T-helper 9 cell (primary cell): ENCODE measurements around the gene GJC3.
"Not testable (repeated sequence)": the region's sequence is repeated elsewhere in the genome, so short reads cannot be mapped to it uniquely, and the experiment has no call there.

ENCODE experiments used
- DNase-seq: peaks from one replicate; pipeline ENCODE4 v3.0.0-alpha.2; 2020
- total RNA-seq, 2 donors: gene quantifications; one replicate each; lab custom pipeline; 2026; lab: John Stamatoyannopoulos, UW

The GJC3 gene, protein sequence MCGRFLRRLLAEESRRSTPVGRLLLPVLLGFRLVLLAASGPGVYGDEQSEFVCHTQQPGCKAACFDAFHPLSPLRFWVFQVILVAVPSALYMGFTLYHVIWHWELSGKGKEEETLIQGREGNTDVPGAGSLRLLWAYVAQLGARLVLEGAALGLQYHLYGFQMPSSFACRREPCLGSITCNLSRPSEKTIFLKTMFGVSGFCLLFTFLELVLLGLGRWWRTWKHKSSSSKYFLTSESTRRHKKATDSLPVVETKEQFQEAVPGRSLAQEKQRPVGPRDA
- total RNA-seq = 0.07 to 0.24 reads per million in 2 donors

DNA sequence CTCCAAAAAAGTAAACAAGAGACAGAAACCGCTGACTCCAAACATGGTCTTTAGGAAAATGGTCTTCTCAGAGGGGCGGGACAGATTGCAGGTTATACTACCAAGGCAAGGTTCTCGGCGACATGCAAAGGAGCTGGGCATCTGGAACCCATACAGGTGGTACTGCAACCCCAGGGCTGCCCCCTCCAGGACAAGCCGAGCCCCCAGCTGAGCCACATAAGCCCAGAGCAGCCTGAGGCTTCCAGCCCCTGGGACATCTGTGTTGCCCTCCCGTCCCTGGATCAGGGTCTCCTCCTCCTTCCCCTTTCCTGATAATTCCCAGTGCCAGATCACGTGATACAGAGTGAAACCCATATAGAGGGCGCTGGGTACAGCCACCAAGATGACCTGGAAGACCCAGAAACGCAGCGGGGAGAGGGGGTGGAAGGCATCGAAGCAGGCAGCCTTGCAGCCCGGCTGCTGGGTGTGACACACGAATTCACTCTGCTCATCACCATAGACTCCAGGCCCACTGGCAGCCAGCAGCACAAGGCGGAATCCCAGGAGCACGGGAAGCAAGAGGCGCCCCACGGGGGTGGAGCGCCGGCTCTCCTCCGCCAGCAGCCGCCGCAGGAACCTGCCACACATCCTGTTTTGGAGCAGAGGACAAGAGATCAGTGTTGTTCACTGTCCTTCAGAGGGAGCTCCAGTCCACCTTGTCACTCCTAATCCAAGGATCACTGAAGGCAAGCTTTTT lies at the start of gene GJC3:
GJC3 (minus strand) TSS at position 627 of the 736 bp plus-strand sequence; CDS start at position 627, 0 bp downstream.
- DNase-seq = peak; percentile 17

- no peak for DNase-seq
Observed at GRCh38 chr7:99976626-99977025, 47.2 kb upstream of the GJC3 start.

GRCh38 chr7:99975782-99976521 lies 46.5 kb upstream of the GJC3 start, which contains the start of gene AZGP1:
TSS of gene AZGP1 (minus strand) at chr7:99976031. CDS start at chr7:99976020, 11 bp downstream.
- DNase-seq = no peak

GRCh38 chr7:99974681-99975080 lies 45.3 kb upstream of the GJC3 start:
- no peak for DNase-seq

DNA sequence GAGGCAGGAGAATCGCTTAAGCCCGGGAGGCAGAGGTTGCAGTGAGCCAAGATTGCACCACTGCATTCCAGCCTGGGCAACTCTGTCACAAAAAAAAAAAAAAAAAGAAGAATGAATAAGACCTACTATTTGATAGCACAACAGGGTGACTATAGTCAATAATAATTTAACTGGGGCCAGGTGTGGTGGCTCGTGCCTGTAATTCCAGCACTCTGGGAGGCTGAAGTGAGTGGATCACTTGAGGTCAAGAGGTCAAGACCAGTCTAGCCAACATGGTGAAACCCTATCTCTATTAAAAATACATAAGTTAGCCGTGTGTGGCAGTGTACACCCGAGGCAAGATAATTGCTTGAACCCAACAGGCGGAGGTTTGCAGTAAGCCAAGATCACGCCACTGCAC lies 44.4 kb upstream of the GJC3 start:
- not testable (repeated sequence) for DNase-seq

DNA sequence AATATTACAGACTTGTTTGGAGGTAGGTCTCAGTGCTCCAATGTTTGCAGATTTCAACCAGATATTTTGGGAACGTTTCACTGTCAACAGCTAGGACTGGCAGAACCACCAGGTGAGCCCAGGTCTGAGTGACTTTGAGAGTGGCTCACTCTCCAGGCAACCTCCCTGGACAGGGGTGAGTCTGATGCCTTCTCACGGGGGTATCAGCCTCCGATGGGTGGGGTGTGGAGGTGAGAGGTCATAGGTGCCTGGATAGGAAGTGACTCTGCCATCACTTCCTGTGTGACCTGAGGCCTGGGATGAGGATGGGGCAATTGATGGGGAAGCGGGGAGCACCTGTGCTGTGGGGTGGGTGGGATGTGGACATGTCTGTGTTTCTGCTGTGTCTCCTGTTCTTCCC lies 41.8 kb upstream of the GJC3 start:
- no peak for DNase-seq

GRCh38 chr7:99969813-99970212 lies 40.4 kb upstream of the GJC3 start:
- not testable (repeated sequence) for DNase-seq

DNA sequence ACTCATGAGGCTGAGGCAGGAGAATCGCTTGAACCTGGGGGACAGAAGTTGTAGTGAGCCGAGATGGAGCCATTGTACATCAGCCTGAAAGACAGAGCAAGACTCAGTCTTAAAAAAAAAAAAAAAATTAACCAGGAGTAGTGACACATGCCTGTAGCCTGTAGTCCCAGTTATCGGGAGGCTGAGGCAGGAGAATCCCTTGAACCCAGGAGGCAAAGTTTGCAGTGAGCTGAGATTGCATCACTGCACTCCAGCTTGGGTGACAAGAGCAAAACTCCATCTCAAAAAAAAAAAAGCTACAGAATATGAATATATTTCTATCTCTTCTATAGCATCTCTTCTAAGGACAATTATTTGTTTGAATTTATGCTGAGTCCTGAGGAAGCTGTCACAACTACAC lies 39.9 kb upstream of the GJC3 start:
- no peak for DNase-seq

GRCh38 chr7:99958564-99959227 lies 29.3 kb upstream of the GJC3 start:
- no peak for DNase-seq

DNA sequence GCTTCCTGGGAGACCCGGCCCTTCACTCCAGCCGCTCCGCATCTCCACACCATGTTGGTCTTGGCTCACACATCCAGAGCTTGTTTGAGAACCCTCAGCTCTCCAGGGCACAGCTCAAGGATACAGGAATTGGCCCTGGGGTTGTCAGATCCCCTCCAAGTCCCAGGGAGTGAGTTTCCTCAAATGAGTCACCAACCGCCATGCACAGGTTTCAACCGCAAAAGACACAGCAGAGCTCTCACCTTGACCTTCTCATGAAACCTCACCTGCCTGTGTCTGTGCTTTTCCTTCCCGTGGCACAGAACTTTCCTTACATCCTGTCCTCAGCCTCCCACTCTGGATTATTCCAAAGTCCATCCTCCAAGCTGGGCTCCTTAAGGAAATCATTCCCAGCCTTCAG lies 25.8 kb upstream of the GJC3 start:
- no peak for DNase-seq

GRCh38 chr7:99954643-99955042 lies 25.2 kb upstream of the GJC3 start:
- not testable (repeated sequence) for DNase-seq

DNA sequence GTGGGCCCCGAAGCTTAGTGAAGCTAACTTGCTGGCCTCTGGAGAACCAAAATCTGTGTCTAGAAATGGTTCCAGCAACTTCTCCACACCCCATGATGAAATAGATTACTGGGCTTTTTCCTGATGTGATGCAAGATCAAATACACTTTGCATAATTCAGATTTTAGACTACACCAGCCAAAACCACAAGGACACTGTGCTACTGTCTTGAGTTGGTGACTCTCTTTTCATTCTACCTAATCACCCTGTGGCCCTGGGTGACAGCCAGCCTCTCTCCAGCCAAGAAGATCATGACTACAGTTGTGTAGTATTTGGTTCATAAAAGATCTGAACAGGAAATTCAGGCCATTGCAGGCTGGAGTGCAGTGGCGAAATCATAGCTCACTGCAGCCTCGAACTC lies 24.2 kb upstream of the GJC3 start:
- no peak for DNase-seq

DNA sequence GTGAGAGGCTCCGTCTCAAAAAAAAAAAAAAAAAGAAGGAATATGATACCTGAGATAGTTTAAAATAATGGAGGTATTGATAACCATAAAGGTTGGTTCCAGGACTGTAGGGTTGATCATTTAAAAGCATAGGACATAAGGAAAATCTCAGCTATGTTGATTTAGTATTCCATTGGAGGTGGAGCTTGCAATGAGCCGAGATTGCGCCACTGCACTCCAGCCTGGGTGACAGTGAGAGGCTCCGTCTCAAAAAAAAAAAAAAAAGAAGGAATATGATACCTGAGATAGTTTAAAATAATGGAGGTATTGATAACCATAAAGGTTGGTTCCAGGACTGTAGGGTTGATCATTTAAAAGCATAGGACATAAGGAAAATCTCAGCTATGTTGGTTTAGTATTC lies 23.2 kb upstream of the GJC3 start:
- not testable (repeated sequence) for DNase-seq

- not testable (repeated sequence) for DNase-seq
Observed at GRCh38 chr7:99950819-99951218, 21.4 kb upstream of the GJC3 start.

GRCh38 chr7:99949645-99950228 lies 20.3 kb upstream of the GJC3 start:
- DNase-seq = no peak

DNA sequence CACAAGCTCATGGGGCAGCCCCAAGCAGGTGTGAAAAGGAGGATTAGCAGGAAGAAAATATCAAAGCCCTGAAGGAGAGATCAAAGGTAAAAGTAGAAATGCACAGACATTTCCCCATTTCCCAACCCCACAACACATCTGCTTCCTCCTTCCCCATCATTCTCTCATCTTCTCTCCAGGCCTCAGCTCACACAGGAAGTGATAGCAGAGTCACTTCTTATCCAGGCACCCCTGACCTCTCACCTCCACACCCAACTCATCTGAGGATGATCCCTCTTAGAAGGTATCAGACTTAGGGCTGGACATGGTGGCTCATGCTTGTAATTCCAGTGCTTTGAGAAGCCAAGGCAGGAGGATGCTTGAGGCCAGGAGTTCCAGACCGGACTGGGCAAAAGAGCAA lies 18.2 kb upstream of the GJC3 start:
- DNase-seq = no peak

GRCh38 chr7:99944497-99945070 lies 15.2 kb upstream of the GJC3 start:
- DNase-seq = no peak

DNA sequence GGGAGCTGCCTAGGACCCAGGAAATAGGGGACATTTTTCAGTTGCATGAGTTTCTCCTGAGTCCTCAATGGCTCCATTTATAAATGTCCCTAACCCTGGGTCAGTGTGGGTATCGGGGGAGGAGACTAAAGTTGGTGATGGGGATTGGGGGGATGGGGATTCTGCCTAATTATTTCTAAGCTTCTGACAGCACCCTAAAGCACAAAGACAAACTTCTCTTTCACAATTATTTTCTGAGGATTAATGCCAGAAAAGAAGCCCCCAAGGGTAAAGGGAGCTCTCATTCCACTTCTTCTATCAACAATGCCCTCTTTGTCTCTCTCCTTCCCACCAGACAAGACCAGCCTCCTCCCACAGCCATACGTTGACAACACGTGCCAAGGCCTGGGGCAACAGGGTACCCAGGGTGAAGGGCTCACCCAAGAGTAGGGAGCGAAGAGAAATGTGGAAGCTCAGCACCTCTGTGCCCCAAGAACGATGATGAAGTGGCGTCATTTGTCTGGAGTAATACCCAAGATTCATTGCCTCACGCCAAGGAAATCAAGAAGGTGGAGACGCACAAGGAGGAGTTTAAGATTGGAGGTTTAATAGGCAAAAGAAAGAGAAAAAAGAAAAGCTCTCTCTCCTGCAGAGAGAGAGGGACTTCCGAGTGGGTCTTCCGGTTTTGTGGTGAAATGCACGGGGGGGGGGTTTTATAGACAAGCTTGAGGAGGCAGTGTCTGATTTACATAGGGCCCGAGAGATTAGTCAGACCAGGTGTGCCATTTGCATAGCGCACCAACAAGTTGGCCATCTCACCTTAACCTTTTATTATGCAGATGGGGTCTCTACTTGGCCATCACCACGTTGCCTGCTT lies 14.4 kb upstream of the GJC3 start:
- DNase-seq = no peak

DNA sequence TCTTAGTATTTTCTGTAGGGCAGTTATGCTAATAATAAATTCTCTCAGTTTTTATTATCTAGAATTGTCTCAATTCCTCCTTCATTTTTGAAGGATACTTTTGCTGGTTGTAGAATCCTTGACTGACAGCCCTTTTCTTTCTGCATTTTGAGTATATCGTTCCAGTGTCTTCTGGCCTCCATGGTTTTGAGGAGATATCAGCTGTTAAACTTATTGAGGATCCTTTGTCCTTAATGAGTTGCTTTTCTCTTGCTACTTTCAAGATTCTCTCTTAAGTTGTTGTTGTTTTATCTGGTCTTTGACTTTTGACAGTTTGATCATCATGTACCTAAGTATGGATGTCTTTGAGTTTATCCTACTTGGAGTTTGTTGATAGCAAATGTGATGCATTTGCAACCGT lies 8.9 kb upstream of the GJC3 start:
- DNase-seq = no peak

DNA sequence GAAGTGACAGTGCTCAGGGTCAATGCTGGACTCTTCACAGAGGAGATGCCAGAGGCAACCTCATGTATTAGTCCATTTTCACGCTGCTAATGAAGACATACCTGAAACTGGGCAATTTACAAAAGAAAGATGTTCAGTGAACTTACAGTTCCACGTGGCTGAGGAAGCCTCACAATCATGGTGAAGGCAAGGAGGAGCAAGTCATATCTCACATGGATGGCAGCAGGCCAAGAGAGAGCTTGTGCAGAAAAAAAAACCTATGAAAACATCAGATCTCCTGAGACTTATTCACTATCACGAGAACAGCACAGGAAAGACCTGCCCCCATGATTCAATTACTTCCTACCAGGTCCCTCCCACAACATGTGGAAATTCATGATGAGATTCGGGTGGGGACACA lies 5.6 kb upstream of the GJC3 start:
- DNase-seq = not testable (repeated sequence)

DNA sequence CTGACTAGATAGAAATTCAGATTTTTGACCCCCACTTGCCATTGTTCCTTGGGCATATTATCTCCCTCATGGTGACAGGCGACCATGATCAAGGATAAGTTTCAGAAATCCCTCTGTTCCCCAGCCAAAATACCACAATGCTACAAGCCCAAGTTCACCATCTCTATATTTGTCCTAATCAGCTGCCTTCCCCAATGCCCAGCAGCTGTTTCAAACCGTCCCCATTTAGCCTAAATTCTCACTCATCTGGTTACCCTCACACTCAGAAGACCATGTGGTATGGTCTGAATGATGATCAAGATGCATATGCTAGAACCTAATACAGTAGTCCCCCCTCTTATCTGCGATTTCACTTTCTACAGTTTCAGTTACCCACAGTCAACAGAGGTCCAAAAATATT lies 956 bp upstream of the GJC3 start:
- DNase-seq = no peak
